Measurements from ENCODE around the gene TMC1.

TMC1 gene

DNA sequence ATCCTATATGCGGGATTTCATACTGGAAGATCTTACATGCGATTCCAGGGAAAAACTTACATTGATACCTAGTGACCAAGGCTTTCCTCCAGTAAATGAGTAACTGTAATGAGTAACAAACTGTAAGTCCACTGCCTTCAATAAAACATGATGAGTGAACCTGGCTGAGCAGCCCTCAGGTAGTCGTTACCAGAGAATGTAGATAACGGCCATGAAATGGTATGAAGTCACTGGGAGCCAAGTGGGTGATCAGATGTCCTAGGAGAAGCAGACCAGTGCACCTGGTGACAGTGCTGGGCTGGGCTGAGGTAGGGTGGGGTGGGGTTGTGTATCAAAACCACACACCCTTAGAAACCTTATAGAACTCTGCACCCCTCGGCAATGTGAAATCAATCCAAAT lies 227.9 kb downstream of the TMC1 start:
- H3K4me3 ChIP-seq (ENCODE audit: low read length, poor library complexity, severe bottlenecking) = no peak overlapping the region
- no peaks in the 10 kb centered on the region for H3K4me1 ChIP-seq (ENCODE audit: insufficient read depth, low read length, poor library complexity, severe bottlenecking)
- TF ChIP-seq, protein P1, sequence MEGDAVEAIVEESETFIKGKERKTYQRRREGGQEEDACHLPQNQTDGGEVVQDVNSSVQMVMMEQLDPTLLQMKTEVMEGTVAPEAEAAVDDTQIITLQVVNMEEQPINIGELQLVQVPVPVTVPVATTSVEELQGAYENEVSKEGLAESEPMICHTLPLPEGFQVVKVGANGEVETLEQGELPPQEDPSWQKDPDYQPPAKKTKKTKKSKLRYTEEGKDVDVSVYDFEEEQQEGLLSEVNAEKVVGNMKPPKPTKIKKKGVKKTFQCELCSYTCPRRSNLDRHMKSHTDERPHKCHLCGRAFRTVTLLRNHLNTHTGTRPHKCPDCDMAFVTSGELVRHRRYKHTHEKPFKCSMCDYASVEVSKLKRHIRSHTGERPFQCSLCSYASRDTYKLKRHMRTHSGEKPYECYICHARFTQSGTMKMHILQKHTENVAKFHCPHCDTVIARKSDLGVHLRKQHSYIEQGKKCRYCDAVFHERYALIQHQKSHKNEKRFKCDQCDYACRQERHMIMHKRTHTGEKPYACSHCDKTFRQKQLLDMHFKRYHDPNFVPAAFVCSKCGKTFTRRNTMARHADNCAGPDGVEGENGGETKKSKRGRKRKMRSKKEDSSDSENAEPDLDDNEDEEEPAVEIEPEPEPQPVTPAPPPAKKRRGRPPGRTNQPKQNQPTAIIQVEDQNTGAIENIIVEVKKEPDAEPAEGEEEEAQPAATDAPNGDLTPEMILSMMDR (conservative IDR thresholded peaks at IDR 0.05; ENCODE audit: low read length) = no peak
- no peak for TF ChIP-seq EZH2phosphoT487 (IDR thresholded peaks at IDR 0.05; ENCODE audit: borderline replicate concordance)
- no peak overlapping the region for H2AFZ ChIP-seq (ENCODE audit: low read length)
- no peaks in the 10 kb centered on the region for H3K9me2 ChIP-seq (replicated peaks; ENCODE audit: low read depth, low read length)
- no peak overlapping the region for H3K9ac ChIP-seq (ENCODE audit: low read depth, low read length, poor library complexity, severe bottlenecking)
- no peaks in the 10 kb centered on the region for H3K27me3 ChIP-seq (ENCODE audit: insufficient read depth, low read length, poor library complexity, severe bottlenecking)
- H4K20me1 ChIP-seq (ENCODE audit: insufficient read depth, low read length, poor library complexity, severe bottlenecking) = no peaks in the 10 kb centered on the region
- H3K9me3 ChIP-seq (ENCODE audit: insufficient read depth, low read depth, low read length) = no peaks in the 10 kb centered on the region
- H3F3A ChIP-seq (ENCODE audit: low read depth) = no peaks in the 10 kb centered on the region
- H3K36me3 ChIP-seq (ENCODE audit: insufficient read depth, low read length) = no peaks in the 10 kb centered on the region
- H3K4me2 ChIP-seq (ENCODE audit: low read depth, low read length, poor library complexity, severe bottlenecking) = no peak overlapping the region
- H3K79me2 ChIP-seq (ENCODE audit: insufficient read depth, low read length) = no peaks in the 10 kb centered on the region

- Histone ChIP-seq H3K79me2 (ENCODE audit: insufficient read depth, low read length) (no peaks in the 10 kb centered on the region), H4K20me1 (ENCODE audit: insufficient read depth, low read length, poor library complexity, severe bottlenecking) (no peaks in the 10 kb centered on the region), H3F3A (ENCODE audit: low read depth) (no peaks in the 10 kb centered on the region), H3K4me2 (ENCODE audit: low read depth, low read length, poor library complexity, severe bottlenecking) (no peak overlapping the region), H2AFZ (ENCODE audit: low read length) (no peak overlapping the region), H3K9ac (ENCODE audit: low read depth, low read length, poor library complexity, severe bottlenecking) (no peak overlapping the region), H3K9me2 (replicated peaks; ENCODE audit: low read depth, low read length) (no peaks in the 10 kb centered on the region), H3K9me3 (ENCODE audit: insufficient read depth, low read depth, low read length) (no peaks in the 10 kb centered on the region), H3K36me3 (ENCODE audit: insufficient read depth, low read length) (no peaks in the 10 kb centered on the region), H3K4me3 (ENCODE audit: low read length, poor library complexity, severe bottlenecking) (no peak overlapping the region), H3K4me1 (ENCODE audit: insufficient read depth, low read length, poor library complexity, severe bottlenecking) (no peaks in the 10 kb centered on the region), H3K27me3 (ENCODE audit: insufficient read depth, low read length, poor library complexity, severe bottlenecking) (no peaks in the 10 kb centered on the region)
- TF ChIP-seq, protein P1 (conservative IDR thresholded peaks at IDR 0.05; ENCODE audit: low read length) = no peak
- TF ChIP-seq EZH2phosphoT487 (IDR thresholded peaks at IDR 0.05; ENCODE audit: borderline replicate concordance) = no peak
These were observed 230.1 kb downstream of the TMC1 start for GRCh38 chr9:72751541-72751940.

GRCh38 chr9:72753266-72753893 lies 232.0 kb downstream of the TMC1 start:
- H4K20me1 ChIP-seq (ENCODE audit: insufficient read depth, low read length, poor library complexity, severe bottlenecking) = no peaks in the 10 kb centered on the region
- H3K9me2 ChIP-seq (replicated peaks; ENCODE audit: low read depth, low read length) = no peaks in the 10 kb centered on the region
- no peak overlapping the region for H3K9ac ChIP-seq (ENCODE audit: low read depth, low read length, poor library complexity, severe bottlenecking)
- H2AFZ ChIP-seq (ENCODE audit: low read length) = no peak overlapping the region
- no peaks in the 10 kb centered on the region for H3F3A ChIP-seq (ENCODE audit: low read depth)
- no peak for TF ChIP-seq EZH2phosphoT487 (IDR thresholded peaks at IDR 0.05; ENCODE audit: borderline replicate concordance)
- TF ChIP-seq, protein P1 (conservative IDR thresholded peaks at IDR 0.05; ENCODE audit: low read length) = peak; percentile 23
- no peak overlapping the region for H3K4me3 ChIP-seq (ENCODE audit: low read length, poor library complexity, severe bottlenecking)
- no peaks in the 10 kb centered on the region for H3K79me2 ChIP-seq (ENCODE audit: insufficient read depth, low read length)
- no peak overlapping the region for H3K4me2 ChIP-seq (ENCODE audit: low read depth, low read length, poor library complexity, severe bottlenecking)
- no peaks in the 10 kb centered on the region for H3K27me3 ChIP-seq (ENCODE audit: insufficient read depth, low read length, poor library complexity, severe bottlenecking)
- no peaks in the 10 kb centered on the region for H3K9me3 ChIP-seq (ENCODE audit: insufficient read depth, low read depth, low read length)
- no peaks in the 10 kb centered on the region for H3K36me3 ChIP-seq (ENCODE audit: insufficient read depth, low read length)
- no peaks in the 10 kb centered on the region for H3K4me1 ChIP-seq (ENCODE audit: insufficient read depth, low read length, poor library complexity, severe bottlenecking)
